ENCODE results near the gene FOXO6.

Gene FOXO6

GRCh38 chr1:41390166-41390565 lies 28.9 kb downstream of the FOXO6 start:
- ATAC-seq (ENCODE audit: low read depth) (no peak), DNase-seq (ENCODE audit: low spot score) (no peak)
- Histone ChIP-seq H3K9me3 (ENCODE audit: severe bottlenecking) (peaks cover 2% of the 10 kb centered on the region), H3K4me1 (ENCODE audit: insufficient read depth, poor library complexity, severe bottlenecking) (peaks cover 3% of the 10 kb centered on the region), H3K27me3 (ENCODE audit: insufficient read depth, poor library complexity, severe bottlenecking) (no peaks in the 10 kb centered on the region), H3K4me3 (ENCODE audit: severe bottlenecking) (no peak overlapping the region), H3K36me3 (ENCODE audit: low read depth) (no peaks in the 10 kb centered on the region), H3K27ac (ENCODE audit: poor library complexity, severe bottlenecking) (no peak overlapping the region)
- TF ChIP-seq CTCF (IDR thresholded peaks at IDR 0.05; ENCODE audit: poor library complexity, severe bottlenecking): no peak

- H3K9me3 ChIP-seq (ENCODE audit: severe bottlenecking): peaks cover 2% of the 10 kb centered on the region
- no peak for ATAC-seq (ENCODE audit: low read depth)
- no peaks in the 10 kb centered on the region for H3K36me3 ChIP-seq (ENCODE audit: low read depth)
- peaks cover 3% of the 10 kb centered on the region for H3K4me1 ChIP-seq (ENCODE audit: insufficient read depth, poor library complexity, severe bottlenecking)
- DNase-seq (ENCODE audit: low spot score): no peak
- no peak overlapping the region for H3K27ac ChIP-seq (ENCODE audit: poor library complexity, severe bottlenecking)
- no peak for TF ChIP-seq CTCF (IDR thresholded peaks at IDR 0.05; ENCODE audit: poor library complexity, severe bottlenecking)
- no peak overlapping the region for H3K4me3 ChIP-seq (ENCODE audit: severe bottlenecking)
- H3K27me3 ChIP-seq (ENCODE audit: insufficient read depth, poor library complexity, severe bottlenecking): no peaks in the 10 kb centered on the region
Observed at GRCh38 chr1:41390573-41390972, 29.3 kb downstream of the FOXO6 start.

GRCh38 chr1:41391834-41392527 lies 30.7 kb downstream of the FOXO6 start:
- Histone ChIP-seq H3K27ac (ENCODE audit: poor library complexity, severe bottlenecking) (no peak overlapping the region), H3K4me1 (ENCODE audit: insufficient read depth, poor library complexity, severe bottlenecking) (peaks cover 3% of the 10 kb centered on the region), H3K4me3 (ENCODE audit: severe bottlenecking) (no peak overlapping the region), H3K27me3 (ENCODE audit: insufficient read depth, poor library complexity, severe bottlenecking) (no peaks in the 10 kb centered on the region), H3K36me3 (ENCODE audit: low read depth) (no peaks in the 10 kb centered on the region), H3K9me3 (ENCODE audit: severe bottlenecking) (peaks cover 2% of the 10 kb centered on the region)
- ATAC-seq (ENCODE audit: low read depth) (no peak), DNase-seq (ENCODE audit: low spot score) (no peak)
- no peak for TF ChIP-seq CTCF (IDR thresholded peaks at IDR 0.05; ENCODE audit: poor library complexity, severe bottlenecking)

- H3K9me3 ChIP-seq (ENCODE audit: severe bottlenecking): peaks cover 2% of the 10 kb centered on the region
- DNase-seq (ENCODE audit: low spot score): no peak
- H3K4me3 ChIP-seq (ENCODE audit: severe bottlenecking): no peak overlapping the region
- H3K36me3 ChIP-seq (ENCODE audit: low read depth): no peaks in the 10 kb centered on the region
- H3K4me1 ChIP-seq (ENCODE audit: insufficient read depth, poor library complexity, severe bottlenecking): peaks cover 3% of the 10 kb centered on the region
- ATAC-seq (ENCODE audit: low read depth): no peak
- no peak overlapping the region for H3K27ac ChIP-seq (ENCODE audit: poor library complexity, severe bottlenecking)
- H3K27me3 ChIP-seq (ENCODE audit: insufficient read depth, poor library complexity, severe bottlenecking): no peaks in the 10 kb centered on the region
- TF ChIP-seq CTCF (IDR thresholded peaks at IDR 0.05; ENCODE audit: poor library complexity, severe bottlenecking): no peak
Observed at GRCh38 chr1:41392528-41392924, 31.3 kb downstream of the FOXO6 start.

- H3K4me3 ChIP-seq (ENCODE audit: severe bottlenecking): no peak overlapping the region
- no peaks in the 10 kb centered on the region for H3K36me3 ChIP-seq (ENCODE audit: low read depth)
- DNase-seq (ENCODE audit: low spot score): no peak
- no peak for ATAC-seq (ENCODE audit: low read depth)
- H3K9me3 ChIP-seq (ENCODE audit: severe bottlenecking): peaks cover 2% of the 10 kb centered on the region
- no peak overlapping the region for H3K27ac ChIP-seq (ENCODE audit: poor library complexity, severe bottlenecking)
- TF ChIP-seq CTCF (IDR thresholded peaks at IDR 0.05; ENCODE audit: poor library complexity, severe bottlenecking): no peak
- H3K27me3 ChIP-seq (ENCODE audit: insufficient read depth, poor library complexity, severe bottlenecking): no peaks in the 10 kb centered on the region
- H3K4me1 ChIP-seq (ENCODE audit: insufficient read depth, poor library complexity, severe bottlenecking): no peaks in the 10 kb centered on the region
Observed at GRCh38 chr1:41393716-41394368, 32.6 kb downstream of the FOXO6 start.
